GM19324 (cell line): ENCODE data around the gene TSSK3.

Source experiments
- ATAC-seq: cut with Tn5 transposase; IDR thresholded peaks from one replicate; pipeline ENCODE4 v1.9.1; 2021; ENCODE audit warnings: mild to moderate bottlenecking, moderate library complexity; ENCODE audit not compliant: unreplicated experiment, low FRiP score

Gene TSSK3

GRCh38 chr1:32358435-32358834 is 3.9 kb upstream of the TSSK3 start:
- ATAC-seq = no peak

DNA sequence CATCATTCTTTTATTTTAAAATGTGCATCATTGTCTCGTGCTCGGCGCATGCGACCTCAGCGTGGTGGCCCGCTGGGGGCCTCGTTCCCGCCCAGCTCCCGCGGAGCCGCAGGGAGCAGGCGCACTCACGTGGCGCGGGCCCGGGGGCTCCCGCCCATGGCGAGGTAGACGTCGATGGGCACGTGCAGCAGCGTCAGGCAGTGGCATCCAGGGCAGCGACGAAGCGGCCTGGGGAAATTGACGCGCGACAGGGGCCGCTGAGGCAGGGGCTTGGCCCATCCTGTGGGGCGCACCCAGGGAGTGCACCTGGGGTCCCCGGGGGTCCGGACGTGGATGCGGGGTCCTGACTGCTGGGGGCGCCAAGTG is 1.0 kb upstream of the TSSK3 start:
- ATAC-seq = no peak

DNA sequence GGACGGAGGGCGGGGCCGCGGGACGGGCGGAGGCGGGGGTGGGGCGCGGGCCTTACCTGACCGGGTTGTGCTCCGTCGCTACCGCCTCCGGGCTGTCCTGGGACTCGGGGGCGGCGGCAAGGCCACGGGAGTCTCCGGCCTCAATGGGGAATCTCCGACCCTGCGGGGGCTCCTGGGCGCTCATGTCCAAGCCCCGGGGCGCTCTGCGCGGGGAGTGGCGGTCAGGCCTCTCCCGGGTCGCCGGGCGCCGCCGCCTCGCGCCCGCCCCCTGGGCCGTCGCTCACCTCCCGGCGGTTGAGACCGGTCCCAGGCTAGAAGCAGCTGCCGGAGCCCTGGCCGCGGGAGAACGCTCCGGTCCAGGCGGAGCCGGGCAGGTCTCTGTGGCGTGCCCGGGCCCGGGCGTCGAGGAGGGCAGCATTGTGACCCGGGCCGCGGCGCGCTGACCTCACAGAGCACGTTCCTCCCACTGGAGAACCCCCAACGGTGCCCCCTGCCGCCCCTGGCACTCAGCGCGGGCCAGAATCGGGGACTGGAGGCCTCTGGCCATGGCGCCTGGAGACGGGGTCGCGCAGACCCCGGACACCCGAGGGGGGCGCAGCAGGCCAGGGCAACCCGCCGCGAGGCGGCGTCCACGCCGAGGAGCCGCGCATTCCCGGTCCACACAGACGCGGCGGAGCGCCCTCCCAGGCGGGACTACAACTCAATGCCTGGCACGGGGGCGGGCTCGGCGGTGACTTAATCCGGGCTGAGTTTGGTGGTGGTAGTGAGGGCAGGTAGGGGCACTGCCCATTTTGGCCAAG is 465 bp upstream of the TSSK3 start:
- ATAC-seq = no peak

- no peak for ATAC-seq
These were observed 1.4 kb downstream of the TSSK3 start for GRCh38 chr1:32363713-32364112.

GRCh38 chr1:32364836-32365235 is 2.5 kb downstream of the TSSK3 start:
- ATAC-seq = no peak

GRCh38 chr1:32365445-32365844 is 3.1 kb downstream of the TSSK3 start:
- ATAC-seq = no peak

DNA sequence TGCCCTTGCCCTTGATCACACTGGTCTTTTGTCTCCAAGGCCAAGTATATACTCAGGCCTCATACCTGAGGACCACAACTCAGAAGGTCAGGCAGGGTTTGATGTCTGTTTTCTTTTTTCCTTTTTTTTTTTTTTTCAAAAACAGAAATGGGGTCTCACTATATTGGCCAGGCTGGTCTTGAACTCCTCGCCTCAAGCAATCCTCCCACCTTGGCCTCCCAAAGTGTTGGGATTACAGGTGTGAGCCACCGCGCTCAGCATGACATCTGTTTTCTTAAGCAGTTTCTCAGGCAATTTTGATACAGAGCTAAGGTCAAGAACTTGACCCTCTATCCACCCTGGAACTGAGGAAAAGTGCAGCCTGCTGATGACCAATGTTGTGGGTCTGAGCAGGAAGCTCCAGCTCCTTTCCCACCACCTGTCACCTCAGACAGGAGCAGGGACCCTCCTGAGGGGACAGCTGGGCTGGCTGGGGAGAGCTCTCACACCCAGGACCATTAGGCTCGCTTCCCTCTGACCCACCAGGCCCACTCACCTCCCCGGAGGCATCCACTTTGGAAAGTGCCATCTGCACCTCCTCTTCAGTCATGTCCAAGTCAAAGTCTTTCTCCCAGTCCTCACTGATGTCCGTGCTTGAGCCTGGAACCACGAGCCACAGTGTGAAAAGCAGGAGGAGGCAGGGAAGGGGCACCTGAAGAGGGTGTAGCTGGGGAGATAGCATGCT is 5.7 kb downstream of the TSSK3 start:
- no peak for ATAC-seq

DNA sequence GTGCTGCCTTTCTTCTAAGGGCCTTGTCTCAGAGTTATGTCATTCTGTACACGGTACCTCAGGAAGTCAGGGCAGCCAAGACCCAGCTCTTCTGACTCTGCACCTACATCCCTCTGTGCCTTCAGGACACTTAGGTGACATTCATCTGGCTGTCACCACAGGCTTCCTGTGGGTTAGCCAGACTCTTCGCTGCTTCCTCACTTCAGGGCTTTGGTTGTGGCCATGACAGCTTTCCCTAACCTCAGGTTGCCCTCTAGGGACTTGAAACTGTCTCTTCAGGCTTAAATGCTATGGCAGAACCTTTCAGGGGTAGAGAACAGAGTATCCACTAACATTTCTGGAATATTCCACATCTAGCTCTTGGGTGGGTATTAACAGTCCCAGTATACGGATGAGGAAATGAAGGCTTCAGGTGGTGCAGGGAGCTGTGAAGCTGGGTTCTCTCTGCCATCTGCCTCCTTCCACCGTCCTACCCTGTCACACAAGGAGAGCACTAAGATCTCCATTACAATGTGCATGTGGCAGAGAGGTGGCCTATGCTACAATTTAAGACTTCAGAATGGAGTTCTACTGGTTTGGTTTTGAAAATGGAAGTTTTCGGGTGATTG is 9.9 kb downstream of the TSSK3 start:
- no peak for ATAC-seq

DNA sequence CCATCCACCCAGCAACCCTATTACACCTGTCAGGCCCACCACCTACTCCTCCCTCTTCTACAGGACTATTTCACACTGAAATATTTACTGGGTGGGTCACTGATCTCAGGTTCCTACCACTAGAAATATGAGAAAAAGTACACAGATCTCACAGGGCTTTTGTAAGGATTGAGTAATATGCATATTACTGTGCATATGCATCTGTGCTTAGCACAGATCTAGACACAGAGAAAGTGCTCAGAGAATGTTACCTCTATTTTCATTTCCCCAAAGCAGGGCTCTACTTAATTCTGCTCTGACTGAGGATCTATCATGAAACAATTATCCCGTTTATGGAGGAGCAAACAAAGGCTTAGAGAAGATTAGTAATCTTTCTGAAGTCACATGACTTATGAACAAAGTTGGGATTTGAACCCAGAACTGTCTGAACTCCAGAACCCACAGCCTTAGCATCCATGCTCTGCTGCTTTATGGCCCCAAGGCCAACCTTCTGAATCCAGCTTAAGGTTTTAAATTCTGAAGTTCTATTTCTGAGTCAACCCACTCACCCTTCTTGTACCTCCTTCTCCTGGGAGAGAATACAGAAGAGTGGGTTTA is 11.8 kb downstream of the TSSK3 start:
- no peak for ATAC-seq

- no peak for ATAC-seq
These were observed 13.9 kb downstream of the TSSK3 start for GRCh38 chr1:32376199-32376598.

DNA sequence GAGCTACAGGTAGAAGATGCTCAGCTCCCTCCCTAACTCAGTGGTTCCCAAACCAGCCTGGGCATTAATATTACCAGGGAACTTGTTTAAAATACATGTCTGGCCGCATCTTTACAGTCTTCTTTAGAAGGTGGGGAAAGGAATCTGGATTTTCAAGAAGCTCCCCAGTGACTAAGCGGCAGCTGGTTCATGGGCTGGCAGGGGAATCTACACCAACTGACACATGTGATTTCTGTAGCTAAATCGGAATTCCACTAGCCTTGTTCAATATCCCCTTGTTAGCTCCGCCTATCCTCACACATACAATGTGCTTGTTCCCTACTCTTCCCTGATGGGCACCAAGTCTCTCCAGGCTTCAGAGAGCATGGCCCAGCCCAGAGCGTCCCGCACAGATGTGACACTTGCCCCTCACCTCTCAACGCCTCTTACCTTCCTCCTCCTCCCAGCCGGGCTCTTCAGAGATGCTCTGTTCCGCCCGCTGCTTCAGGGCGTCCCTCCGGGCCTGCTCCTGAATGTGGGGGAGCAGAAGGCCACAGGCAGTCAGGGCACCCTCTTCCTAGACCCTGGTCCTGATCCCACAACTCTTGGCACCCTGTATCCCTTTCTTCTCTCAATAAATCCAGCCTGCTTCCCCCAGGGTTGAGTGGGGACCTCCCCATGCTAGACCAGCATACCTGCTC is 15.3 kb downstream of the TSSK3 start:
- no peak for ATAC-seq

GRCh38 chr1:32380057-32380456 is 17.7 kb downstream of the TSSK3 start:
- no peak for ATAC-seq

DNA sequence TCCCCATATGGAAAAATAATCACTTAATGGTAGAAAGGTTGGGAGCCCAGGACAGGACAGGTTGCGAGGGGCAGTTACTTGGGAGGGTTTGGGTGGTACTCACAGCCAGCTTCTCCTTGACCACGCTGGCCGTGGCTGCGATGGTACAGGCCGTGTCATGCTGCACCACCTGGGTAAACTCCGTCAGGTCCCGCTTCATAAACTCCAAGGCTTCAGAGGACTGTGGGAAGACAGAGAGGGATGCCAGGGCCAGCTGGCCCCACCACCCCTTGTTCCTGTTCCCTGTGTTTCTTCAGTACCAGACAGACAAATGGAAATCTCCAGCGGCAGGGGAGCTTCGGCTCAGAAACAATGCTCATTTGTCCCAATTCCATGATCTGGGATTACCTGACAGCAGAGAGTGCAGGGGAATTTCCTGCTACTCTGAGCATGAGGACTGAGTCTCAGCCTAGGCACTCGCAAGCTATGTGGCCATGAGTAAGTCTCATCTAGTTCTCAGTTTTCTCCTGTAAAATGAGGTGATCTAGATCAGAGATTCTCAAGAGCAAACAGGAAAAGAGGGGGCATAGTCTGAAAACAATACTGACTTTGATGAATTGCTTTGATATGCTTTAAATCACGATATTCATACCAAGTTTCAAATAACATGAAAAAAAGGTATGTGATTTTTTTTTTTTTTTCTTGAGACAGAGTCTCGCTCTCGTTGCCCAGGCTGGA is 24.5 kb downstream of the TSSK3 start:
- ATAC-seq = no peak

DNA sequence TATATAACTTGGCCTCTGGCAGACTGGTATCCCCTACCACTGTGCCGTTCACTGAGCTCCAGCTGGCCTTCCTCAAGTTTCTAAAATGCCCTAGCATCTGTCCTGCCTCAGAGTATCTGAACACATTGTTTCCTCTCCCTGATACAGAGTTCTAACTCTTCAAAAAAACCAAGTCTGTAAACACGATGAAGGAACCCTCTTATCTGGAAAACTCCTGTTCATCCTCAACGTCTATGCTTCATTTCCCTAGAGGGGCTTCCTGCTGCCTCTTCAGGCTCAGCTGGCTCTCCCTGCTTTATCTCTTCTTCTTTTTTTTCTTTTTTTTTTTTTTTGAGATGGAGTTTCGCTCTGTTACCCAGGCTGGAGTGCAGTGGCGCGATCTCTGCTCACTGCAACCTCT is 26.3 kb downstream of the TSSK3 start:
- ATAC-seq = no peak

- no peak for ATAC-seq
These were observed 28.8 kb downstream of the TSSK3 start for GRCh38 chr1:32390904-32391870.

- no peak for ATAC-seq
These were observed 30.0 kb downstream of the TSSK3 start for GRCh38 chr1:32392325-32392724.

DNA sequence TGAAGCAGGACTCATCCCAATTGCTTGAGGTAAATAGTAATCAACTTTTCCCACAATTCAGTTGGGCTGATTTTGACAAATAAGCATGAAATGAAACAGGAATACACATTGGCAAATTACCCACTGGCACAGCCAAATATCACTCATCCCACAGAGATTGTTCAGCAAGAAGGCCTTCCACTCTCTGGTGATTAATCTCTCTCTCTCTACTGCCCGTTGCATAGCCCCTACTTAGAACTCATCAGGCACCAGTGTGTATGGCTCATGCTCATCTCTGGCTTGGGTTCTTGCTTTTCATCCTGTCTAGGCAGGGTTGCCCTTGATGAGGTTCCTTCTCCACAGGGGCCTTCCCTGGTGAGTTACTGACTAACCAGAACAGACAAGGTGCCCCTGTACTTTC is 30.8 kb downstream of the TSSK3 start:
- no peak for ATAC-seq

- ATAC-seq = peak; percentile 5
These were observed 31.4 kb downstream of the TSSK3 start for GRCh38 chr1:32393832-32394140.
